Astrocyte (in vitro differentiated cells and primary cell): ENCODE measurements around the gene GAPVD1.

ENCODE experiments used
- EZH2 ChIP-seq: IDR thresholded peaks from 2 replicates; pipeline ENCODE4 v1.6.1; 2012; ENCODE audit warnings: mild to moderate bottlenecking, low read length, inconsistent platforms; ENCODE audit not compliant: insufficient read depth
- TF ChIP-seq, protein P1 (sequence below): IDR thresholded peaks from 2 replicates; pipeline ENCODE4 v1.5.1; 2011; ENCODE audit warnings: low read depth, mild to moderate bottlenecking, inconsistent platforms, low read length, moderate library complexity; ENCODE audit not compliant: insufficient read depth

- TF ChIP-seq, protein P1, sequence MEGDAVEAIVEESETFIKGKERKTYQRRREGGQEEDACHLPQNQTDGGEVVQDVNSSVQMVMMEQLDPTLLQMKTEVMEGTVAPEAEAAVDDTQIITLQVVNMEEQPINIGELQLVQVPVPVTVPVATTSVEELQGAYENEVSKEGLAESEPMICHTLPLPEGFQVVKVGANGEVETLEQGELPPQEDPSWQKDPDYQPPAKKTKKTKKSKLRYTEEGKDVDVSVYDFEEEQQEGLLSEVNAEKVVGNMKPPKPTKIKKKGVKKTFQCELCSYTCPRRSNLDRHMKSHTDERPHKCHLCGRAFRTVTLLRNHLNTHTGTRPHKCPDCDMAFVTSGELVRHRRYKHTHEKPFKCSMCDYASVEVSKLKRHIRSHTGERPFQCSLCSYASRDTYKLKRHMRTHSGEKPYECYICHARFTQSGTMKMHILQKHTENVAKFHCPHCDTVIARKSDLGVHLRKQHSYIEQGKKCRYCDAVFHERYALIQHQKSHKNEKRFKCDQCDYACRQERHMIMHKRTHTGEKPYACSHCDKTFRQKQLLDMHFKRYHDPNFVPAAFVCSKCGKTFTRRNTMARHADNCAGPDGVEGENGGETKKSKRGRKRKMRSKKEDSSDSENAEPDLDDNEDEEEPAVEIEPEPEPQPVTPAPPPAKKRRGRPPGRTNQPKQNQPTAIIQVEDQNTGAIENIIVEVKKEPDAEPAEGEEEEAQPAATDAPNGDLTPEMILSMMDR, result no peak
- no peak for TF ChIP-seq EZH2
These were observed 50.8 kb downstream of the GAPVD1 start for GRCh38 chr9:125312411-125312810.
